Breast epithelium (tissue), 3 donors: ENCODE measurements around the gene PRDM16.

Experiments
- POLR2AphosphoS5 ChIP-seq, 3 donors: sonication (generic); formaldehyde crosslinking; IDR thresholded peaks; one replicate each; pipeline ENCODE4 v1.6.1; 2017; ENCODE audit warnings: antibody characterized with exemption in 3 of 3
- TF ChIP-seq, protein P1 (sequence below), 3 donors: fragments of 450-650 bp; IDR thresholded peaks; one replicate each; pipeline ENCODE4 v1.5.1; 2016 to 2017; ENCODE audit warnings: antibody characterized with exemption in 3 of 3, mild to moderate bottlenecking in 3 of 3, moderate library complexity in 3 of 3

DNA sequence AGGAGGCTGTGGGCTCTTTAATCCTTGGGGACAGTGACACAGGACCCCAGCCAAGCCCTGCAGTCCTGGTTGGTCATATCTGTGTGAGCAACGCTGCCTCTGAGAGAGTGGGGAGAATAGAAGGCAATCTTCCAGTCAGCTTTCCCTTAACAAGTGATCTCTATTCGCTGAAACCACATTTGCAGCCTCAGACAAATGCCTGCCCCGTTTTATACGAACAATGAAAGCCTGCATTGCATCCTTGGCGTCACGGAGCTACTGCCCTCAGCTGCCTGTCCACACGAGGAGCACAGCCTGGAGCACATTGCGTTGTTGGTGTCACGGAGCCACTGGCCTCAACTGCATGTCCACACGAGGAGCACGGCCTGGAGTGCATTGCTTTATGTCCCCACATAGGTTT is 235.2 kb downstream of the PRDM16 start:
- TF ChIP-seq POLR2AphosphoS5 (IDR thresholded peaks at IDR 0.05), result no peak
- TF ChIP-seq, protein P1, sequence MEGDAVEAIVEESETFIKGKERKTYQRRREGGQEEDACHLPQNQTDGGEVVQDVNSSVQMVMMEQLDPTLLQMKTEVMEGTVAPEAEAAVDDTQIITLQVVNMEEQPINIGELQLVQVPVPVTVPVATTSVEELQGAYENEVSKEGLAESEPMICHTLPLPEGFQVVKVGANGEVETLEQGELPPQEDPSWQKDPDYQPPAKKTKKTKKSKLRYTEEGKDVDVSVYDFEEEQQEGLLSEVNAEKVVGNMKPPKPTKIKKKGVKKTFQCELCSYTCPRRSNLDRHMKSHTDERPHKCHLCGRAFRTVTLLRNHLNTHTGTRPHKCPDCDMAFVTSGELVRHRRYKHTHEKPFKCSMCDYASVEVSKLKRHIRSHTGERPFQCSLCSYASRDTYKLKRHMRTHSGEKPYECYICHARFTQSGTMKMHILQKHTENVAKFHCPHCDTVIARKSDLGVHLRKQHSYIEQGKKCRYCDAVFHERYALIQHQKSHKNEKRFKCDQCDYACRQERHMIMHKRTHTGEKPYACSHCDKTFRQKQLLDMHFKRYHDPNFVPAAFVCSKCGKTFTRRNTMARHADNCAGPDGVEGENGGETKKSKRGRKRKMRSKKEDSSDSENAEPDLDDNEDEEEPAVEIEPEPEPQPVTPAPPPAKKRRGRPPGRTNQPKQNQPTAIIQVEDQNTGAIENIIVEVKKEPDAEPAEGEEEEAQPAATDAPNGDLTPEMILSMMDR (IDR thresholded peaks at IDR 0.05), result no peak
